WTC11 (cell line): ENCODE measurements around the gene PRXL2B.

Source experiments
- CREB1 ChIP-seq: sonication (generic); formaldehyde crosslinking; IDR thresholded peaks from 2 replicates; pipeline ENCODE4 v1.8.0; 2023; ENCODE audit warnings: mild to moderate bottlenecking, missing genetic modification reagents
- FOXK1 ChIP-seq: sonication (generic); formaldehyde crosslinking; IDR thresholded peaks from 2 replicates; pipeline ENCODE4 v1.8.0; 2022; ENCODE audit warnings: mild to moderate bottlenecking, moderate library complexity, missing genetic modification reagents
- GABPB1 ChIP-seq: sonication (generic); formaldehyde crosslinking; IDR thresholded peaks from 2 replicates; pipeline ENCODE4 v1.8.1; 2023; ENCODE audit warnings: mild to moderate bottlenecking, missing genetic modification reagents
- GRHL2 ChIP-seq: fragments of 250-450 bp; sonication (Bioruptor Pico); IDR thresholded peaks from 2 replicates; pipeline ENCODE4 v1.8.0; 2022; ENCODE audit warnings: mild to moderate bottlenecking, moderate library complexity; ENCODE audit not compliant: insufficient replicate concordance, severe bottlenecking
- NFE2L1 ChIP-seq: sonication (generic); formaldehyde crosslinking; IDR thresholded peaks from 2 replicates; pipeline ENCODE4 v1.8.1; 2023; ENCODE audit warnings: missing genetic modification reagents
- NR2C2 ChIP-seq: sonication (generic); formaldehyde crosslinking; IDR thresholded peaks from 2 replicates; pipeline ENCODE4 v1.8.0; 2022; ENCODE audit warnings: mild to moderate bottlenecking, missing genetic modification reagents
- OVOL2 ChIP-seq: fragments of 250-450 bp; sonication (Bioruptor Pico); IDR thresholded peaks from 2 replicates; pipeline ENCODE4 v1.9.0; 2021; ENCODE audit warnings: mild to moderate bottlenecking, borderline replicate concordance
- TCF7 ChIP-seq: sonication (generic); formaldehyde crosslinking; IDR thresholded peaks from 2 replicates; pipeline ENCODE4 v1.8.0; 2022; ENCODE audit warnings: mild to moderate bottlenecking, low read depth, missing genetic modification reagents, moderate library complexity
- TEAD4 ChIP-seq: sonication (generic); formaldehyde crosslinking; IDR thresholded peaks from 2 replicates; pipeline ENCODE4 v1.8.0; 2022; ENCODE audit warnings: mild to moderate bottlenecking, missing genetic modification reagents
- TF ChIP-seq, protein P1 (sequence below): sonication (generic); formaldehyde crosslinking; IDR thresholded peaks from 2 replicates; pipeline ENCODE4 v1.8.1; 2023; ENCODE audit warnings: mild to moderate bottlenecking, missing genetic modification reagents, borderline replicate concordance
- TF ChIP-seq, protein P2 (sequence below): fragments of 200-600 bp; IDR thresholded peaks from 2 replicates; pipeline ENCODE4 v1.8.0; 2022; ENCODE audit warnings: antibody characterized with exemption
- TF ChIP-seq, protein P3 (sequence below): sonication (generic); formaldehyde crosslinking; IDR thresholded peaks from 2 replicates; pipeline ENCODE4 v1.8.1; 2023; ENCODE audit warnings: mild to moderate bottlenecking, missing genetic modification reagents
- TF ChIP-seq, protein P4 (sequence below): sonication (generic); formaldehyde crosslinking; IDR thresholded peaks from 2 replicates; pipeline ENCODE4 v1.8.0; 2022; ENCODE audit warnings: mild to moderate bottlenecking, missing genetic modification reagents
- TF ChIP-seq, protein P5 (sequence below): sonication (generic); formaldehyde crosslinking; IDR thresholded peaks from 2 replicates; pipeline ENCODE4 v1.8.0; 2023; ENCODE audit warnings: missing genetic modification reagents

DNA sequence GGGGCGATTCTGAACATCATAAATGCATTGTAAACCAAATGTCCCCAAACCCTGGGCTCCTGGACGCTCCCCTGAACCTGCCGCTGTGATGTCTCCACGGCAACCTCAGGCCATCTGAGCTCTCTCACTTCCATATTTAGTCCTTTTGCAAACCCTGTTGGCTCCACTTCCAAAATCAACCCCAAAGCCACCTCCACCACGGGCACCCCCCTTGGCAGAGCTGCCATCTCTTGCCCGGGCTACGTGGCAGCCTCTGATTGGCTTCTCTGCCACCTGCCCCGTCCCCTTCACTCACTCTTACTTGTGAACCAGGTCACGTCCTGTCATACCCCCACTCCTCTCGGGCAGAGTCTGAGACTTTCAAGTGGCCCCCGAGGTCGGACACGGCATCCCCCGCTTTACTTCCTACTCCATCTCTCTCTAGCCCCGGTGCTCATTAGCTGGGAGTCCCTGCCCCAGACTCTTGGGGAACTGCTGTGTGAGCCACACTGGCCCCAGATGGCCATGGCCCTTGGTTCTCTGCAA is 15.8 kb downstream of the PRXL2B start:
- TF ChIP-seq, protein P1, sequence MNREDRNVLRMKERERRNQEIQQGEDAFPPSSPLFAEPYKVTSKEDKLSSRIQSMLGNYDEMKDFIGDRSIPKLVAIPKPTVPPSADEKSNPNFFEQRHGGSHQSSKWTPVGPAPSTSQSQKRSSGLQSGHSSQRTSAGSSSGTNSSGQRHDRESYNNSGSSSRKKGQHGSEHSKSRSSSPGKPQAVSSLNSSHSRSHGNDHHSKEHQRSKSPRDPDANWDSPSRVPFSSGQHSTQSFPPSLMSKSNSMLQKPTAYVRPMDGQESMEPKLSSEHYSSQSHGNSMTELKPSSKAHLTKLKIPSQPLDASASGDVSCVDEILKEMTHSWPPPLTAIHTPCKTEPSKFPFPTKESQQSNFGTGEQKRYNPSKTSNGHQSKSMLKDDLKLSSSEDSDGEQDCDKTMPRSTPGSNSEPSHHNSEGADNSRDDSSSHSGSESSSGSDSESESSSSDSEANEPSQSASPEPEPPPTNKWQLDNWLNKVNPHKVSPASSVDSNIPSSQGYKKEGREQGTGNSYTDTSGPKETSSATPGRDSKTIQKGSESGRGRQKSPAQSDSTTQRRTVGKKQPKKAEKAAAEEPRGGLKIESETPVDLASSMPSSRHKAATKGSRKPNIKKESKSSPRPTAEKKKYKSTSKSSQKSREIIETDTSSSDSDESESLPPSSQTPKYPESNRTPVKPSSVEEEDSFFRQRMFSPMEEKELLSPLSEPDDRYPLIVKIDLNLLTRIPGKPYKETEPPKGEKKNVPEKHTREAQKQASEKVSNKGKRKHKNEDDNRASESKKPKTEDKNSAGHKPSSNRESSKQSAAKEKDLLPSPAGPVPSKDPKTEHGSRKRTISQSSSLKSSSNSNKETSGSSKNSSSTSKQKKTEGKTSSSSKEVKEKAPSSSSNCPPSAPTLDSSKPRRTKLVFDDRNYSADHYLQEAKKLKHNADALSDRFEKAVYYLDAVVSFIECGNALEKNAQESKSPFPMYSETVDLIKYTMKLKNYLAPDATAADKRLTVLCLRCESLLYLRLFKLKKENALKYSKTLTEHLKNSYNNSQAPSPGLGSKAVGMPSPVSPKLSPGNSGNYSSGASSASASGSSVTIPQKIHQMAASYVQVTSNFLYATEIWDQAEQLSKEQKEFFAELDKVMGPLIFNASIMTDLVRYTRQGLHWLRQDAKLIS (CRISPR knock-in tag), result no peak
- TF ChIP-seq, protein P2, sequence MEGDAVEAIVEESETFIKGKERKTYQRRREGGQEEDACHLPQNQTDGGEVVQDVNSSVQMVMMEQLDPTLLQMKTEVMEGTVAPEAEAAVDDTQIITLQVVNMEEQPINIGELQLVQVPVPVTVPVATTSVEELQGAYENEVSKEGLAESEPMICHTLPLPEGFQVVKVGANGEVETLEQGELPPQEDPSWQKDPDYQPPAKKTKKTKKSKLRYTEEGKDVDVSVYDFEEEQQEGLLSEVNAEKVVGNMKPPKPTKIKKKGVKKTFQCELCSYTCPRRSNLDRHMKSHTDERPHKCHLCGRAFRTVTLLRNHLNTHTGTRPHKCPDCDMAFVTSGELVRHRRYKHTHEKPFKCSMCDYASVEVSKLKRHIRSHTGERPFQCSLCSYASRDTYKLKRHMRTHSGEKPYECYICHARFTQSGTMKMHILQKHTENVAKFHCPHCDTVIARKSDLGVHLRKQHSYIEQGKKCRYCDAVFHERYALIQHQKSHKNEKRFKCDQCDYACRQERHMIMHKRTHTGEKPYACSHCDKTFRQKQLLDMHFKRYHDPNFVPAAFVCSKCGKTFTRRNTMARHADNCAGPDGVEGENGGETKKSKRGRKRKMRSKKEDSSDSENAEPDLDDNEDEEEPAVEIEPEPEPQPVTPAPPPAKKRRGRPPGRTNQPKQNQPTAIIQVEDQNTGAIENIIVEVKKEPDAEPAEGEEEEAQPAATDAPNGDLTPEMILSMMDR, result no peak
- TF ChIP-seq FOXK1 (CRISPR knock-in tag) (no peak), NFE2L1 (no peak), TEAD4 (CRISPR knock-in tag) (no peak), NR2C2 (CRISPR knock-in tag) (no peak), CREB1 (no peak), GABPB1 (CRISPR knock-in tag) (no peak), GRHL2 (no peak), OVOL2 (CRISPR knock-in tag) (no peak), TCF7 (CRISPR knock-in tag) (no peak)
- TF ChIP-seq, protein P3, sequence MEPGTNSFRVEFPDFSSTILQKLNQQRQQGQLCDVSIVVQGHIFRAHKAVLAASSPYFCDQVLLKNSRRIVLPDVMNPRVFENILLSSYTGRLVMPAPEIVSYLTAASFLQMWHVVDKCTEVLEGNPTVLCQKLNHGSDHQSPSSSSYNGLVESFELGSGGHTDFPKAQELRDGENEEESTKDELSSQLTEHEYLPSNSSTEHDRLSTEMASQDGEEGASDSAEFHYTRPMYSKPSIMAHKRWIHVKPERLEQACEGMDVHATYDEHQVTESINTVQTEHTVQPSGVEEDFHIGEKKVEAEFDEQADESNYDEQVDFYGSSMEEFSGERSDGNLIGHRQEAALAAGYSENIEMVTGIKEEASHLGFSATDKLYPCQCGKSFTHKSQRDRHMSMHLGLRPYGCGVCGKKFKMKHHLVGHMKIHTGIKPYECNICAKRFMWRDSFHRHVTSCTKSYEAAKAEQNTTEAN (CRISPR knock-in tag), result no peak
- TF ChIP-seq, protein P4, sequence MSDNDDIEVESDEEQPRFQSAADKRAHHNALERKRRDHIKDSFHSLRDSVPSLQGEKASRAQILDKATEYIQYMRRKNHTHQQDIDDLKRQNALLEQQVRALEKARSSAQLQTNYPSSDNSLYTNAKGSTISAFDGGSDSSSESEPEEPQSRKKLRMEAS (CRISPR knock-in tag), result no peak
- TF ChIP-seq, protein P5, sequence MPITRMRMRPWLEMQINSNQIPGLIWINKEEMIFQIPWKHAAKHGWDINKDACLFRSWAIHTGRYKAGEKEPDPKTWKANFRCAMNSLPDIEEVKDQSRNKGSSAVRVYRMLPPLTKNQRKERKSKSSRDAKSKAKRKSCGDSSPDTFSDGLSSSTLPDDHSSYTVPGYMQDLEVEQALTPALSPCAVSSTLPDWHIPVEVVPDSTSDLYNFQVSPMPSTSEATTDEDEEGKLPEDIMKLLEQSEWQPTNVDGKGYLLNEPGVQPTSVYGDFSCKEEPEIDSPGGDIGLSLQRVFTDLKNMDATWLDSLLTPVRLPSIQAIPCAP (CRISPR knock-in tag), result no peak
